ENCODE results near the gene MBOAT2.

The MBOAT2 gene

GRCh38 chr2:8965216-8965969, 38.1 kb downstream of the MBOAT2 start:
- no peaks in the 10 kb centered on the region for H3K36me3 ChIP-seq (ENCODE audit: insufficient read depth, low read length)
- DNase-seq (no peak), ATAC-seq (ENCODE audit: insufficient read depth, low read depth) (no peak)
- TF ChIP-seq CTCF (IDR thresholded peaks at IDR 0.05; ENCODE audit: borderline replicate concordance, extremely low read depth, low read length, poor library complexity, severe bottlenecking) (no peak), EZH2 (IDR thresholded peaks at IDR 0.05; ENCODE audit: borderline replicate concordance, low read depth, low read length, severe bottlenecking) (no peak)
- H3K9me3 ChIP-seq (ENCODE audit: insufficient read depth, low read length, severe bottlenecking): no peaks in the 10 kb centered on the region
- no peak overlapping the region for H3K27ac ChIP-seq (ENCODE audit: low read length)
- H4K20me1 ChIP-seq (ENCODE audit: insufficient read depth, low read length): peaks cover 5% of the 10 kb centered on the region; the same call in 1 of the 2 replicates
- no peak overlapping the region for H2AFZ ChIP-seq (ENCODE audit: low read depth, low read length)
- no peaks in the 10 kb centered on the region for H3K4me1 ChIP-seq (ENCODE audit: insufficient read depth, low read length)
- H3K4me2 ChIP-seq (ENCODE audit: insufficient read depth, low read length): no peak overlapping the region
- H3K4me3 ChIP-seq (ENCODE audit: low read depth in 1 of 2, low read length in 2 of 2): no peak overlapping the region
- peaks cover 57% of the 10 kb centered on the region for H3K79me2 ChIP-seq (ENCODE audit: insufficient read depth, low read length)
- no peaks in the 10 kb centered on the region for H3K27me3 ChIP-seq (ENCODE audit: insufficient read depth, low read length, poor library complexity)
- no peak overlapping the region for H3K9ac ChIP-seq (ENCODE audit: low read depth, low read length)

GRCh38 chr2:8962890-8963289, 40.6 kb downstream of the MBOAT2 start:
- DNase-seq (no peak), ATAC-seq (ENCODE audit: insufficient read depth, low read depth) (no peak)
- Histone ChIP-seq H3K27me3 (ENCODE audit: insufficient read depth, low read length, poor library complexity) (no peaks in the 10 kb centered on the region), H3K4me3 (ENCODE audit: low read depth in 1 of 2, low read length in 2 of 2) (no peak overlapping the region), H3K9me3 (ENCODE audit: insufficient read depth, low read length, severe bottlenecking) (no peaks in the 10 kb centered on the region), H3K79me2 (ENCODE audit: insufficient read depth, low read length) (peaks cover 65% of the 10 kb centered on the region), H2AFZ (ENCODE audit: low read depth, low read length) (no peak overlapping the region), H3K9ac (ENCODE audit: low read depth, low read length) (no peak overlapping the region), H3K4me1 (ENCODE audit: insufficient read depth, low read length) (peaks cover 1% of the 10 kb centered on the region), H3K27ac (ENCODE audit: low read length) (no peak overlapping the region), H4K20me1 (ENCODE audit: insufficient read depth, low read length) (peaks cover 5% of the 10 kb centered on the region; the same call in 1 of the 2 replicates), H3K4me2 (ENCODE audit: insufficient read depth, low read length) (no peak overlapping the region), H3K36me3 (ENCODE audit: insufficient read depth, low read length) (no peaks in the 10 kb centered on the region)
- no peak for TF ChIP-seq CTCF (IDR thresholded peaks at IDR 0.05; ENCODE audit: borderline replicate concordance, extremely low read depth, low read length, poor library complexity, severe bottlenecking)
- TF ChIP-seq EZH2 (IDR thresholded peaks at IDR 0.05; ENCODE audit: borderline replicate concordance, low read depth, low read length, severe bottlenecking): no peak

- Histone ChIP-seq H3K9ac (ENCODE audit: low read depth, low read length) (no peak overlapping the region), H3K4me1 (ENCODE audit: insufficient read depth, low read length) (peaks cover 9% of the 10 kb centered on the region), H3K9me3 (ENCODE audit: insufficient read depth, low read length, severe bottlenecking) (peaks cover 26% of the 10 kb centered on the region), H3K79me2 (ENCODE audit: insufficient read depth, low read length) (peaks cover 34% of the 10 kb centered on the region), H3K27ac (ENCODE audit: low read length) (peak overlapping the region; percentile 5; the same call in 1 of the 2 replicates), H3K27me3 (ENCODE audit: insufficient read depth, low read length, poor library complexity) (no peaks in the 10 kb centered on the region), H3K36me3 (ENCODE audit: insufficient read depth, low read length) (peaks cover 24% of the 10 kb centered on the region), H4K20me1 (ENCODE audit: insufficient read depth, low read length) (peaks cover 5% of the 10 kb centered on the region; the same call in 1 of the 2 replicates), H2AFZ (ENCODE audit: low read depth, low read length) (no peak overlapping the region), H3K4me2 (ENCODE audit: insufficient read depth, low read length) (no peak overlapping the region), H3K4me3 (ENCODE audit: low read depth in 1 of 2, low read length in 2 of 2) (no peak overlapping the region)
- peak; percentile 85 for ATAC-seq (ENCODE audit: insufficient read depth, low read depth)
- no peak for TF ChIP-seq CTCF (IDR thresholded peaks at IDR 0.05; ENCODE audit: borderline replicate concordance, extremely low read depth, low read length, poor library complexity, severe bottlenecking)
- TF ChIP-seq EZH2 (IDR thresholded peaks at IDR 0.05; ENCODE audit: borderline replicate concordance, low read depth, low read length, severe bottlenecking): no peak
- peak; percentile 43 for DNase-seq
Measured at GRCh38 chr2:8957628-8958027, 45.9 kb downstream of the MBOAT2 start.
